ENCODE measurements around the gene MAFF. TPM values are rescaled to one million over a fixed set of nuclear protein-coding genes. Genes with fewer than 3 reads are reported as not detected.

Gene MAFF
- total and polyA plus RNA-seq, 9 of the 15 experiments (the other 6 are each of a cell fraction or from before 2014, with no cell fraction given): 0.51 to 8.0 (median 5.4) TPM

DNA sequence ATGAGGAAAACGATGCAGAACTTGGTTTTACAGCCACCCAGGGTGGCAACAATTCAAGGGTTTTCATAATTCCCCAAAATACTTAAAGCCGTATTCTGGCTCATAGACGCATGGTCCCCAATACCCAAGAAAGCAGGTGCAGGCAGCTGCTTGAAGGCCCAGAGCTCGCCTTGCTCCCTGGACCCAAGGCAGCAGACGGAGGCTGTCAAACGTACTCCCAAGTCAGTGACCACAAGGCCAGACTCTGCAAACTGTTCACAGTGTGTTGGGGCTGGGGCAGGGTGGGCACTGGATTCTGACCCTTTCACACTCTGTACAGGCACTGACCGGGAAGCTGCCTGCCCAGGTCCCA lies 49.5 kb downstream of the MAFF start (continued):
- TF ChIP-seq, protein P1, sequence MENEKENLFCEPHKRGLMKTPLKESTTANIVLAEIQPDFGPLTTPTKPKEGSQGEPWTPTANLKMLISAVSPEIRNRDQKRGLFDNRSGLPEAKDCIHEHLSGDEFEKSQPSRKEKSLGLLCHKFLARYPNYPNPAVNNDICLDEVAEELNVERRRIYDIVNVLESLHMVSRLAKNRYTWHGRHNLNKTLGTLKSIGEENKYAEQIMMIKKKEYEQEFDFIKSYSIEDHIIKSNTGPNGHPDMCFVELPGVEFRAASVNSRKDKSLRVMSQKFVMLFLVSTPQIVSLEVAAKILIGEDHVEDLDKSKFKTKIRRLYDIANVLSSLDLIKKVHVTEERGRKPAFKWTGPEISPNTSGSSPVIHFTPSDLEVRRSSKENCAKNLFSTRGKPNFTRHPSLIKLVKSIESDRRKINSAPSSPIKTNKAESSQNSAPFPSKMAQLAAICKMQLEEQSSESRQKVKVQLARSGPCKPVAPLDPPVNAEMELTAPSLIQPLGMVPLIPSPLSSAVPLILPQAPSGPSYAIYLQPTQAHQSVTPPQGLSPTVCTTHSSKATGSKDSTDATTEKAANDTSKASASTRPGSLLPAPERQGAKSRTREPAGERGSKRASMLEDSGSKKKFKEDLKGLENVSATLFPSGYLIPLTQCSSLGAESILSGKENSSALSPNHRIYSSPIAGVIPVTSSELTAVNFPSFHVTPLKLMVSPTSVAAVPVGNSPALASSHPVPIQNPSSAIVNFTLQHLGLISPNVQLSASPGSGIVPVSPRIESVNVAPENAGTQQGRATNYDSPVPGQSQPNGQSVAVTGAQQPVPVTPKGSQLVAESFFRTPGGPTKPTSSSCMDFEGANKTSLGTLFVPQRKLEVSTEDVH (IDR thresholded peaks at IDR 0.05; ENCODE audit: low read depth, partially characterized antibody): no peak
- TF ChIP-seq, protein P2, sequence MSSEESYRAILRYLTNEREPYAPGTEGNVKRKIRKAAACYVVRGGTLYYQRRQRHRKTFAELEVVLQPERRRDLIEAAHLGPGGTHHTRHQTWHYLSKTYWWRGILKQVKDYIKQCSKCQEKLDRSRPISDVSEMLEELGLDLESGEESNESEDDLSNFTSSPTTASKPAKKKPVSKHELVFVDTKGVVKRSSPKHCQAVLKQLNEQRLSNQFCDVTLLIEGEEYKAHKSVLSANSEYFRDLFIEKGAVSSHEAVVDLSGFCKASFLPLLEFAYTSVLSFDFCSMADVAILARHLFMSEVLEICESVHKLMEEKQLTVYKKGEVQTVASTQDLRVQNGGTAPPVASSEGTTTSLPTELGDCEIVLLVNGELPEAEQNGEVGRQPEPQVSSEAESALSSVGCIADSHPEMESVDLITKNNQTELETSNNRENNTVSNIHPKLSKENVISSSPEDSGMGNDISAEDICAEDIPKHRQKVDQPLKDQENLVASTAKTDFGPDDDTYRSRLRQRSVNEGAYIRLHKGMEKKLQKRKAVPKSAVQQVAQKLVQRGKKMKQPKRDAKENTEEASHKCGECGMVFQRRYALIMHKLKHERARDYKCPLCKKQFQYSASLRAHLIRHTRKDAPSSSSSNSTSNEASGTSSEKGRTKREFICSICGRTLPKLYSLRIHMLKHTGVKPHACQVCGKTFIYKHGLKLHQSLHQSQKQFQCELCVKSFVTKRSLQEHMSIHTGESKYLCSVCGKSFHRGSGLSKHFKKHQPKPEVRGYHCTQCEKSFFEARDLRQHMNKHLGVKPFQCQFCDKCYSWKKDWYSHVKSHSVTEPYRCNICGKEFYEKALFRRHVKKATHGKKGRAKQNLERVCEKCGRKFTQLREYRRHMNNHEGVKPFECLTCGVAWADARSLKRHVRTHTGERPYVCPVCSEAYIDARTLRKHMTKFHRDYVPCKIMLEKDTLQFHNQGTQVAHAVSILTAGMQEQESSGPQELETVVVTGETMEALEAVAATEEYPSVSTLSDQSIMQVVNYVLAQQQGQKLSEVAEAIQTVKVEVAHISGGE (CRISPR knock-in tag; IDR thresholded peaks at IDR 0.05): no peak
- TF ChIP-seq, protein P3, sequence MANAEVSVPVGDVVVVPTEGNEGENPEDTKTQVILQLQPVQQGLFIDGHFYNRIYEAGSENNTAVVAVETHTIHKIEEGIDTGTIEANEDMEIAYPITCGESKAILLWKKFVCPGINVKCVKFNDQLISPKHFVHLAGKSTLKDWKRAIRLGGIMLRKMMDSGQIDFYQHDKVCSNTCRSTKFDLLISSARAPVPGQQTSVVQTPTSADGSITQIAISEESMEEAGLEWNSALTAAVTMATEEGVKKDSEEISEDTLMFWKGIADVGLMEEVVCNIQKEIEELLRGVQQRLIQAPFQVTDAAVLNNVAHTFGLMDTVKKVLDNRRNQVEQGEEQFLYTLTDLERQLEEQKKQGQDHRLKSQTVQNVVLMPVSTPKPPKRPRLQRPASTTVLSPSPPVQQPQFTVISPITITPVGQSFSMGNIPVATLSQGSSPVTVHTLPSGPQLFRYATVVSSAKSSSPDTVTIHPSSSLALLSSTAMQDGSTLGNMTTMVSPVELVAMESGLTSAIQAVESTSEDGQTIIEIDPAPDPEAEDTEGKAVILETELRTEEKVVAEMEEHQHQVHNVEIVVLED (CRISPR knock-in tag; IDR thresholded peaks at IDR 0.05): no peak
- TF ChIP-seq YBX1 (IDR thresholded peaks at IDR 0.05) (no peak), POLR2A (conservative IDR thresholded peaks at IDR 0.05) (no peak), SPI1 (IDR thresholded peaks at IDR 0.05; ENCODE audit: borderline replicate concordance, low read depth, low read length) (no peak)
